Vagina (tissue), 2 donors: ENCODE results near the gene TFF1. TPM values are rescaled to one million over a fixed set of nuclear protein-coding genes. Genes with fewer than 3 reads are reported as not detected.

Experiments
- DNase-seq, 2 donors: peaks; one replicate each; pipeline ENCODE4 v3.0.0-alpha.2; 2017; ENCODE audit errors: extremely low spot score in 2 of 2
- H3K27ac ChIP-seq: fragments of 200-600 bp; sonication (generic); one replicate; pipeline ENCODE4 v1.5.1; 2019
- H3K27me3 ChIP-seq: fragments of 200-600 bp; sonication (generic); one replicate; pipeline ENCODE4 v1.5.1; 2019
- H3K36me3 ChIP-seq, 2 donors: fragments of 200-600 bp; sonication (generic); one replicate each; pipeline ENCODE4 v1.5.1; 2017 to 2019
- H3K4me1 ChIP-seq: fragments of 200-600 bp; sonication (generic); one replicate; pipeline ENCODE4 v1.5.1; 2019
- H3K4me3 ChIP-seq, 2 donors: fragments of 200-600 bp; sonication (generic); 1 replicate in 1 of 2; 2 replicates in 1 of 2; pipeline ENCODE4 v1.5.1; 2016 to 2019
- H3K9me3 ChIP-seq: fragments of 200-600 bp; sonication (generic); one replicate; pipeline ENCODE4 v1.5.1; 2019
- CTCF ChIP-seq, 3 experiments: fragments of 450-650 bp in 2 of 3; fragments of 200-600 bp in 1 of 3; sonication (generic) in 1 of 3; IDR thresholded peaks; one replicate each; pipeline ENCODE4 v1.5.1; 2017 to 2019; ENCODE audit warnings: antibody characterized with exemption in 3 of 3, mild to moderate bottlenecking in 2 of 3, moderate library complexity in 2 of 3
- POLR2A ChIP-seq, 2 donors: fragments of 450-650 bp; IDR thresholded peaks; one replicate each; pipeline ENCODE4 v1.6.1; 2017; ENCODE audit warnings: antibody characterized with exemption in 2 of 2, mild to moderate bottlenecking in 2 of 2, moderate library complexity in 2 of 2
- POLR2AphosphoS5 ChIP-seq, 2 donors: sonication (generic); formaldehyde crosslinking; IDR thresholded peaks; one replicate each; pipeline ENCODE4 v1.9.0; 2017; ENCODE audit warnings: antibody characterized with exemption in 2 of 2, mild to moderate bottlenecking in 2 of 2, low read depth in 1 of 2; ENCODE audit not compliant: insufficient read depth in 1 of 2
- intact Hi-C: fragments of 100-400 bp; cut with DNase I; formaldehyde crosslinking; loops from one replicate; pipeline ENCODE4 v1.15.1; 2023
- total RNA-seq: library from RNA; depleted of rRNA; stranded (reverse); fragments of >200 nt; gene quantifications from one replicate; pipeline ENCODE4 v1.2.3, GENCODE V29; 2016

TFF1 gene
- total RNA-seq, 1 donor from 2014 or later = not detected

DNA sequence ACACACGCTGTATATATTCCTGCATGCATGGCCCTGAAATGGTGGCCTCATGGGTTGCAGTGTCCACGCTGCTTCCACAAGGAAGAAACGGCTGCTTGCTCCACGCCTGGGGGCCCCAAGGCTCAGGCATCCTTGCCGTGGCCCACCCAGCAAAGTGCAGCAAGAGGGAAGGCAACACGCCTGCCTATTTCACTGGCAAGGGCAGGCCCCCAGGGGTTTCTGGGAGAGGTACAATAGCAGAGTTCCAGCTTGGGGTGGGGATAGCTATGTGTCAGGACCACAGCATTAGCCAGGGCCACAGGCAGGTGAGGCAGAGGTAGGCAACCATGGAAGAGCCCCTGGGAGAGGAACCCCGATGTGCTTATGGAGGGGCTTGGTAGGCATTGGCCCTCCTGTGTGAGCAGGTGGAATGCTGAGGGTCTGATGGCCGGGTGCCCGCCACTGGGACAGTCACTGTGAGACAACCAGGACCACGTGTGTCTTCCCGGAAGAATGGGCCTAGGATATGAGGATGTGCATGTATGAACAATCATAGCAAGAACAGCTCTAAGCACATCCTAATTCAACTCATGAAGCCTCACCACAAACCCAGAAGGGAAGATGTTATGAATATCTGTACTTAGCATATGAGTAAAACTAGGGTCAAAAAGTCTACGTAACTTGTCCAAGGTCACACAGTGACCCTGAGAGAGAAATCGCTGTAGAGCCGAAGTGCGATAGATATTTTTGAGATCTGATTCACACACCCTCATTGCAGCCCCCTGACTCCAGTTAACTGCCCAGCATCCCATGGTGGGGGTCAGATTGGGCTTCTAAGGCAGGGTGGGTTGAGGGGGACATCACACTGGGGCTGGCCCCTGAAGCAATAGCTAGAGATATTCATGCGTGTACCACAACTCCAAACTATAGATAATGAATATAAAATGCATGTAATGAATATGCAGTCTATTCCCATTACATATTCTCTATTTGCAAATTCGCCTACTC is 27.3 kb downstream of the TFF1 start:
- TF ChIP-seq POLR2A (IDR thresholded peaks at IDR 0.05) (no peak), POLR2AphosphoS5 (IDR thresholded peaks at IDR 0.05; ENCODE audit: insufficient read depth in 1 of 2, low read depth in 1 of 2) (no peak), CTCF (IDR thresholded peaks at IDR 0.05) (no peak)
- H3K4me1 ChIP-seq = peaks cover 9% of the 10 kb centered on the region
- no peaks in the 10 kb centered on the region for H3K27me3 ChIP-seq
- no peak overlapping the region for H3K4me3 ChIP-seq
- intact Hi-C loops = no loop called here
- H3K9me3 ChIP-seq = no peaks in the 10 kb centered on the region
- no peaks in the 10 kb centered on the region for H3K36me3 ChIP-seq
- no peak overlapping the region for H3K27ac ChIP-seq
- peak in 1 of 2 donors; percentile 81 for DNase-seq

- TF ChIP-seq CTCF (IDR thresholded peaks at IDR 0.05) = peak in 2 of 3 experiments; percentile 45 to 51
- peak in 1 of 2 donors; percentile 49 for TF ChIP-seq POLR2AphosphoS5 (IDR thresholded peaks at IDR 0.05; ENCODE audit: insufficient read depth in 1 of 2, low read depth in 1 of 2)
- TF ChIP-seq POLR2A (IDR thresholded peaks at IDR 0.05) = no peak
- peak in 1 of 2 donors; percentile 67 for DNase-seq
- H3K9me3 ChIP-seq = no peaks in the 10 kb centered on the region
- intact Hi-C loops = no loop called here
- no peaks in the 10 kb centered on the region for H3K36me3 ChIP-seq
- no peak overlapping the region for H3K27ac ChIP-seq
- H3K27me3 ChIP-seq = no peaks in the 10 kb centered on the region
- no peak overlapping the region for H3K4me3 ChIP-seq
- H3K4me1 ChIP-seq = peaks cover 9% of the 10 kb centered on the region
Measured at GRCh38 chr21:42337830-42338728, 28.3 kb downstream of the TFF1 start.

DNA sequence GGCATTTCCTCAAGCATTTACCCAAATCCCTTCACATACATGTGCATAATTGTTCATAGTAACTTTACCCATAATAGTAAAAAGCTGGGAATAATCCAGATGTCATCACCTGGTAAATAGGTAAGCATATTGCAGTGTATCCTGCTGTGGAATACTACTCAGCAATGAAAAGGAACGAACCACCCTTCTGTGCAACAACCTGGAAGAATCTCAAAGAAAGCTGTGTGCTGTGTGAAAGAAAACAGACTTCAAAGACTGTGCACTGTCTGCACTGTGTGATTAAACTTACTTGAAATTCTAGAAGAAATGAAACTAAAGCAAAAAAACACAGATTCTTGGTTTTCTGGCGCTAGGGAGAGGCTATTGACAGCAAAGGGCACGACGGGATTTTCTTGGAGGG is 29.1 kb downstream of the TFF1 start:
- no peak overlapping the region for H3K27ac ChIP-seq
- TF ChIP-seq CTCF (IDR thresholded peaks at IDR 0.05) (no peak), POLR2AphosphoS5 (IDR thresholded peaks at IDR 0.05; ENCODE audit: insufficient read depth in 1 of 2, low read depth in 1 of 2) (no peak), POLR2A (IDR thresholded peaks at IDR 0.05) (no peak)
- peaks cover 9% of the 10 kb centered on the region for H3K4me1 ChIP-seq
- no peak for DNase-seq
- no peaks in the 10 kb centered on the region for H3K9me3 ChIP-seq
- intact Hi-C loops = no loop called here
- no peaks in the 10 kb centered on the region for H3K36me3 ChIP-seq
- H3K4me3 ChIP-seq = no peak overlapping the region
- H3K27me3 ChIP-seq = no peaks in the 10 kb centered on the region

- Histone ChIP-seq H3K4me1 (peaks cover 9% of the 10 kb centered on the region), H3K9me3 (no peaks in the 10 kb centered on the region), H3K27me3 (no peaks in the 10 kb centered on the region), H3K27ac (no peak overlapping the region), H3K36me3 (no peaks in the 10 kb centered on the region), H3K4me3 (no peak overlapping the region)
- intact Hi-C loops = no loop called here
- TF ChIP-seq CTCF (IDR thresholded peaks at IDR 0.05) (no peak), POLR2AphosphoS5 (IDR thresholded peaks at IDR 0.05; ENCODE audit: insufficient read depth in 1 of 2, low read depth in 1 of 2) (no peak), POLR2A (IDR thresholded peaks at IDR 0.05) (no peak)
- DNase-seq = peak in 1 of 2 donors; percentile 72
Measured at GRCh38 chr21:42336054-42336453, 30.3 kb downstream of the TFF1 start.
